ENCODE data around the gene PTPRT. TPM values are rescaled to one million over a fixed set of nuclear protein-coding genes. Genes with fewer than 3 reads are reported as not detected.
A peak's percentile ranks its signal among the peaks of the same experiment; 100 is the strongest.

Gene PTPRT
- total RNA-seq, 1 experiment from 2014 or later: 44.5 TPM

DNA sequence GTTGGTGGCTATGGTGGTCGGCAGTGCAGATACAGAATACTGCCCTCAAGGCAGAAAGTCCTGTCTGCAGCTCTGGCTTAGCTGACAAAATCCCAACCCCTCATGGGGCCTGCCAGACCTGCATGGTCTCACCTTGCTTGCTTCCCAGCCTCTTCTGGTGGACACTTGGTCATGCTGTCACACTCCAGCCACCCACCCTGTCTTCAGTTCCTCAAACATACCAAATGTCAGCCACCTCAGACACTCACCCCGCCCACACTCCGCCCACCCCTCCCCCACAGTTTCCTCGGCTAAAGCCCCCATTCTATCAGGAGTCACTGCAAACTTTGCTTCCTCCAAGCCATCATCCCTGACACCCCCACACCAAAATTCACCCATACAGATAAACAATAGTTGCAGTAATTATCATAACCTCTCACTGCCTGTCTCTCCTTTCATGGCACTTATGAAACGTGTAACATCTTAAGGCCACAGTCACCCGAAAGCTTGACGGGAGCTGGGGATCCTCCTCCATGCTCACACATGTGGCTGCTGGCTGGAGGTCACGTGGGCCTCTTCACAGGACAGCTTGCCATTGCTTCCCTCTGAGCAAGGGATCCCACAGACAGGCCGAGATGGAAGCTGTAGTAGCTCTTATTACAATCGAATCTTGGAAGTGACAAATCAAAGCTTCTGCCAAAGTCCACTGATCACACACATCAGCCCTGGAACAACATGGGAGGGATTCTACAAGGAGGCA, 202.2 kb downstream of the PTPRT start:
- H3K9me3 ChIP-seq (ENCODE audit: low read length): no peaks in the 10 kb centered on the region
- H3K27ac ChIP-seq (ENCODE audit: low read length): peak overlapping the region; percentile 99
- no peaks in the 10 kb centered on the region for H3K9me2 ChIP-seq (replicated peaks; ENCODE audit: insufficient read depth, low read length)
- peaks cover 3% of the 10 kb centered on the region; the same call in 1 of the 2 replicates for H3K79me2 ChIP-seq (ENCODE audit: low read length)
- H3K9ac ChIP-seq (ENCODE audit: low read length): peak overlapping the region; percentile 58
- H3K4me3 ChIP-seq (ENCODE audit: low read length): peak overlapping the region; percentile 24
- peaks cover 89% of the 10 kb centered on the region for H3K4me1 ChIP-seq (ENCODE audit: low read length)
- H3K36me3 ChIP-seq (ENCODE audit: insufficient read depth, low read length): no peaks in the 10 kb centered on the region
- H3K27me3 ChIP-seq (ENCODE audit: low read length): no peaks in the 10 kb centered on the region
- no peaks in the 10 kb centered on the region for H4K20me1 ChIP-seq (ENCODE audit: insufficient read depth, low read depth, low read length)
- no peak overlapping the region for H2AFZ ChIP-seq (ENCODE audit: low read length)
- peak; percentile 73 for DNase-seq
- H3K4me2 ChIP-seq (ENCODE audit: low read depth, low read length, poor library complexity, severe bottlenecking): peak overlapping the region; percentile 47

DNA sequence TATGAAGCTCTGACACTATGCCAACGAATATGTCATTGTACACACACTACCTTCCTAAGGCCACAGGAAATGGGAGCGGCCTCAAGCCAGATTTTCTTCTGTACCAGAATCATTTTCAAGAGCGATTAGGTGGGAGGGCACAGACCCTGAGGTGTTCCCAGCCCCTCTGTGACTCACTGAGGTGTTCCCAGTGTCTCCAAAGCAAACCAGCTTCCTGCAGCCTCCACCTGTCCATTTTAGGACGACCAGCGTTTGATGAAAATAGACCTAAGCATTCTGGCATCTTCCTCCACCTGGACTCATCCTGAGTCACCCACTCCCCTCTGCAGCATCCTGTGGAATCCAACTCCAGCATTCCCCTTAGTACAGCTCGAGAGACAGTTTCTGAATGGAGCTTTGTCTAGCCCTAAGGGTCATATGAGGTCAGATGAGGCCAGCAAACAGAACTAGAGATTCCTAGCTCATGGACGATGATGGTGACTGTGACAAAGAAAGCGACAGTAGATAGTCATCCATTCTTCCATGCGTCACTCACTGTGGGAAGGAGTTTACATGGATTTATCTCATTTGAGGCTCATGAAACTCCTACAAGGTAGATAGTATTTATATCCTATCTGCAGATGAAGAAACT, 203.4 kb downstream of the PTPRT start:
- Histone ChIP-seq H3K36me3 (ENCODE audit: insufficient read depth, low read length) (peaks cover 10% of the 10 kb centered on the region), H3K4me2 (ENCODE audit: low read depth, low read length, poor library complexity, severe bottlenecking) (peak overlapping the region; percentile 47), H3K27me3 (ENCODE audit: low read length) (no peaks in the 10 kb centered on the region), H3K79me2 (ENCODE audit: low read length) (peaks cover 3% of the 10 kb centered on the region; the same call in 1 of the 2 replicates), H2AFZ (ENCODE audit: low read length) (no peak overlapping the region), H3K4me1 (ENCODE audit: low read length) (peaks cover 92% of the 10 kb centered on the region), H4K20me1 (ENCODE audit: insufficient read depth, low read depth, low read length) (no peaks in the 10 kb centered on the region), H3K4me3 (ENCODE audit: low read length) (peak overlapping the region; percentile 10; the same call in 1 of the 2 replicates), H3K9ac (ENCODE audit: low read length) (peak overlapping the region; percentile 55), H3K9me3 (ENCODE audit: low read length) (no peaks in the 10 kb centered on the region), H3K27ac (ENCODE audit: low read length) (peak overlapping the region; percentile 99), H3K9me2 (replicated peaks; ENCODE audit: insufficient read depth, low read length) (no peaks in the 10 kb centered on the region)
- DNase-seq: no peak

DNA sequence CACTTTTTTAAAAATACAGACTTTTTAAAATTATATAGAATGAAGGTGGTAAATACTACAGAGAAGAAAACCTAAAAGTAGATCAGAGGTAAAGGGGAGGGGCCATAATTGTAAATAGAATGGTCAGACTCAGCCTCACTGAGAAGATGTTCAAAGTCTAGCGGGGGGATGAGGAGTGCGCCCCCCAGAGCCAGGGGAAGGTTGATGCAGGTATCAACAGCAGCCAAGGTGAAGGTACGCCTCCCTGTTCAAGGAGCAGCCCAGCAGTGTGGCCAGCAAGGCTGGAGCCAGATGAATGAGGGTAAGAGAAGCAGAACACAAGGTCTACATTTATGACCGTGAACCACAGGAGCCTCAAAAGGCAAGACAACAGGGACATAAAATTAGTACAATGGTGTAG, 204.1 kb downstream of the PTPRT start:
- Histone ChIP-seq H2AFZ (ENCODE audit: low read length) (no peak overlapping the region), H3K36me3 (ENCODE audit: insufficient read depth, low read length) (peaks cover 13% of the 10 kb centered on the region), H3K9ac (ENCODE audit: low read length) (no peak overlapping the region), H3K4me3 (ENCODE audit: low read length) (no peak overlapping the region), H3K27ac (ENCODE audit: low read length) (peak overlapping the region; percentile 99), H3K27me3 (ENCODE audit: low read length) (no peaks in the 10 kb centered on the region), H3K9me2 (replicated peaks; ENCODE audit: insufficient read depth, low read length) (no peaks in the 10 kb centered on the region), H3K4me2 (ENCODE audit: low read depth, low read length, poor library complexity, severe bottlenecking) (no peak overlapping the region), H4K20me1 (ENCODE audit: insufficient read depth, low read depth, low read length) (no peaks in the 10 kb centered on the region), H3K9me3 (ENCODE audit: low read length) (no peaks in the 10 kb centered on the region), H3K4me1 (ENCODE audit: low read length) (peaks cover 92% of the 10 kb centered on the region), H3K79me2 (ENCODE audit: low read length) (peaks cover 3% of the 10 kb centered on the region; the same call in 1 of the 2 replicates)
- DNase-seq: peak; percentile 80

DNA sequence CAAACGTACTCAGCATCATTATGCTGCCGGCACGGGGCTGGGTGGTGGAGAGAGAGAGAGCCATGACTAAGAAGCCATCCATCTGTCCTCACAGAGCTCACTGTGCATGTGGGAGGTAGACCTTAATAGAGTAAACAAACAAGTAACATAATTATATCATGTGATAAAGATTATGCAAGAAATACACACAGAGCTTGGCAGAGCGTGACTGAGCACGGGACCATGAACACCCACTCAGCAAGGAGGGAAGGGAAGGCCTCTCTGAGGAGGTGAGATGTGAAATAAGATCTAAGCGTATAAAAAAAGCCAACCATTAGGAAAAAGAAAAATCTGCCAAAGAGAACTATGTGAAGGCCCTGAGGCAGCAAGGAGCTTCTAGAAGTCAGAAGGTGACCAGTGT, 207.5 kb downstream of the PTPRT start:
- H3K27ac ChIP-seq (ENCODE audit: low read length): peak overlapping the region; percentile 99
- H3K9ac ChIP-seq (ENCODE audit: low read length): peak overlapping the region; percentile 64
- no peak for DNase-seq
- peaks cover 3% of the 10 kb centered on the region; the same call in 1 of the 2 replicates for H3K79me2 ChIP-seq (ENCODE audit: low read length)
- no peaks in the 10 kb centered on the region for H3K9me2 ChIP-seq (replicated peaks; ENCODE audit: insufficient read depth, low read length)
- peak overlapping the region; percentile 16 for H3K4me2 ChIP-seq (ENCODE audit: low read depth, low read length, poor library complexity, severe bottlenecking)
- no peaks in the 10 kb centered on the region for H4K20me1 ChIP-seq (ENCODE audit: insufficient read depth, low read depth, low read length)
- H3K4me3 ChIP-seq (ENCODE audit: low read length): no peak overlapping the region
- peaks cover 13% of the 10 kb centered on the region for H3K36me3 ChIP-seq (ENCODE audit: insufficient read depth, low read length)
- no peak overlapping the region for H2AFZ ChIP-seq (ENCODE audit: low read length)
- no peaks in the 10 kb centered on the region for H3K9me3 ChIP-seq (ENCODE audit: low read length)
- peaks cover 92% of the 10 kb centered on the region for H3K4me1 ChIP-seq (ENCODE audit: low read length)
- no peaks in the 10 kb centered on the region for H3K27me3 ChIP-seq (ENCODE audit: low read length)

- no peaks in the 10 kb centered on the region for H3K9me3 ChIP-seq (ENCODE audit: low read length)
- peak overlapping the region; percentile 53 for H3K4me2 ChIP-seq (ENCODE audit: low read depth, low read length, poor library complexity, severe bottlenecking)
- no peaks in the 10 kb centered on the region for H3K27me3 ChIP-seq (ENCODE audit: low read length)
- H3K9ac ChIP-seq (ENCODE audit: low read length): peak overlapping the region; percentile 65
- no peaks in the 10 kb centered on the region for H3K9me2 ChIP-seq (replicated peaks; ENCODE audit: insufficient read depth, low read length)
- peaks cover 92% of the 10 kb centered on the region for H3K4me1 ChIP-seq (ENCODE audit: low read length)
- DNase-seq: peak; percentile 58
- H3K4me3 ChIP-seq (ENCODE audit: low read length): no peak overlapping the region
- no peaks in the 10 kb centered on the region for H4K20me1 ChIP-seq (ENCODE audit: insufficient read depth, low read depth, low read length)
- 0 out of 2 replicates have a peak, but pooled peaks cover under 1% of the 10 kb centered on the region for H3K79me2 ChIP-seq (ENCODE audit: low read length)
- peaks cover 13% of the 10 kb centered on the region for H3K36me3 ChIP-seq (ENCODE audit: insufficient read depth, low read length)
- H2AFZ ChIP-seq (ENCODE audit: low read length): no peak overlapping the region
- H3K27ac ChIP-seq (ENCODE audit: low read length): peak overlapping the region; percentile 99
These were observed 208.5 kb downstream of the PTPRT start for GRCh38 chr20:42981253-42981652.

- H3K36me3 ChIP-seq (ENCODE audit: insufficient read depth, low read length): peaks cover 13% of the 10 kb centered on the region
- peak overlapping the region; percentile 99 for H3K27ac ChIP-seq (ENCODE audit: low read length)
- no peak for DNase-seq
- peaks cover 97% of the 10 kb centered on the region for H3K4me1 ChIP-seq (ENCODE audit: low read length)
- no peaks in the 10 kb centered on the region for H3K27me3 ChIP-seq (ENCODE audit: low read length)
- no peaks in the 10 kb centered on the region for H3K9me2 ChIP-seq (replicated peaks; ENCODE audit: insufficient read depth, low read length)
- no peaks in the 10 kb centered on the region for H3K9me3 ChIP-seq (ENCODE audit: low read length)
- no peak overlapping the region for H2AFZ ChIP-seq (ENCODE audit: low read length)
- H4K20me1 ChIP-seq (ENCODE audit: insufficient read depth, low read depth, low read length): no peaks in the 10 kb centered on the region
- peak overlapping the region; percentile 65 for H3K9ac ChIP-seq (ENCODE audit: low read length)
- H3K4me3 ChIP-seq (ENCODE audit: low read length): no peak overlapping the region
- peak overlapping the region; percentile 53 for H3K4me2 ChIP-seq (ENCODE audit: low read depth, low read length, poor library complexity, severe bottlenecking)
- no peaks in the 10 kb centered on the region for H3K79me2 ChIP-seq (ENCODE audit: low read length)
These were observed 210.0 kb downstream of the PTPRT start for GRCh38 chr20:42979720-42980119.

DNA sequence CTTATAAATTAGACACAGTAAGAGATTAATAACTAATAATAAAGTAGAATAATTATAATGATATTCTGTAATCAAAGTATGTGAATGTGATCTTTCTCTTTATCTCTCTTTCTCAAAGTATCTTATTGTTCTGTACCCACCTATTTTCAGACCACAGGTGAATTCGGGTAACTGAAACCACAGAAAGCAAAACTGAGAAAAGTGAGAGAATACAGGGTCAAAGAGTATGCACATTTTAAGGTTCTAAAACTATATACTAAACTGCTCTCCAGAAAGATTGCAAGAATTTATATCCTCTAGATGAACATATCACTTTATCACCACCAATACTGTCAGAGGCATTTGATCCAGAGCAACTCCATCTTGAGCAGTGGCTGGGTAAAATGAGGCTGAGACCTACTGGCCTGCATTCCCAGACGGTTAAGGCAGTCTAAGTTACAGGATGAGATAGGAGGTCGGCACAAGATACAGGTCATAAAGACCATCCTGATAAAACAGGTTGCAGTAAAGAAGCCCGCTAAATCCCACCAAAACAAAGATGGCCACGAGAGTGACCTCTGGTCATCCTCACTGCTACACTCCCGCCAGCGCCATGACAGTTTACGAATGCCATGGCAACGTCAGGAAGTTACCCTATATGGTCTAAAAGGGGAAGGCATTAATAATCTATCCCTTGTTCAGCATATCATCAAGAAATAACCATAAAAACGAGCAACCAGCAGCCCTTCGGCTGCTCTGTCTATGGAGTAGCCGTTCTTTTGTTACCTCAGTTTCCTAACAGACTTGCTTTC, 211.3 kb downstream of the PTPRT start:
- no peak overlapping the region for H2AFZ ChIP-seq (ENCODE audit: low read length)
- no peaks in the 10 kb centered on the region for H3K9me2 ChIP-seq (replicated peaks; ENCODE audit: insufficient read depth, low read length)
- H3K4me1 ChIP-seq (ENCODE audit: low read length): peaks cover 97% of the 10 kb centered on the region
- H3K4me3 ChIP-seq (ENCODE audit: low read length): no peak overlapping the region
- peaks cover 13% of the 10 kb centered on the region for H3K36me3 ChIP-seq (ENCODE audit: insufficient read depth, low read length)
- no peak for DNase-seq
- no peaks in the 10 kb centered on the region for H3K9me3 ChIP-seq (ENCODE audit: low read length)
- H3K4me2 ChIP-seq (ENCODE audit: low read depth, low read length, poor library complexity, severe bottlenecking): no peak overlapping the region
- H4K20me1 ChIP-seq (ENCODE audit: insufficient read depth, low read depth, low read length): no peaks in the 10 kb centered on the region
- H3K79me2 ChIP-seq (ENCODE audit: low read length): no peaks in the 10 kb centered on the region
- H3K27ac ChIP-seq (ENCODE audit: low read length): peak overlapping the region; percentile 99
- H3K27me3 ChIP-seq (ENCODE audit: low read length): no peaks in the 10 kb centered on the region
- H3K9ac ChIP-seq (ENCODE audit: low read length): no peak overlapping the region

- no peak overlapping the region for H3K4me3 ChIP-seq (ENCODE audit: low read length)
- H3K79me2 ChIP-seq (ENCODE audit: low read length): no peaks in the 10 kb centered on the region
- no peaks in the 10 kb centered on the region for H3K9me3 ChIP-seq (ENCODE audit: low read length)
- peak overlapping the region; percentile 64 for H3K4me2 ChIP-seq (ENCODE audit: low read depth, low read length, poor library complexity, severe bottlenecking)
- H3K9me2 ChIP-seq (replicated peaks; ENCODE audit: insufficient read depth, low read length): no peaks in the 10 kb centered on the region
- H3K27ac ChIP-seq (ENCODE audit: low read length): peak overlapping the region; percentile 99
- no peak for DNase-seq
- H2AFZ ChIP-seq (ENCODE audit: low read length): no peak overlapping the region
- no peaks in the 10 kb centered on the region for H3K27me3 ChIP-seq (ENCODE audit: low read length)
- H3K4me1 ChIP-seq (ENCODE audit: low read length): peaks cover 97% of the 10 kb centered on the region
- peak overlapping the region; percentile 70; the same call in 1 of the 2 replicates for H3K9ac ChIP-seq (ENCODE audit: low read length)
- H4K20me1 ChIP-seq (ENCODE audit: insufficient read depth, low read depth, low read length): no peaks in the 10 kb centered on the region
- no peaks in the 10 kb centered on the region; the same call in 1 of the 2 replicates for H3K36me3 ChIP-seq (ENCODE audit: insufficient read depth, low read length)
These were observed 213.7 kb downstream of the PTPRT start for GRCh38 chr20:42975974-42976373.
